HG03354 (cell line): ENCODE measurements around the gene GTPBP4.
"Not testable (repeated sequence)": the region's sequence is repeated elsewhere in the genome, so short reads cannot be mapped to it uniquely, and the experiment has no call there.

Source experiments
- ATAC-seq: cut with Tn5 transposase; IDR thresholded peaks from one replicate; pipeline ENCODE4 v1.9.1; 2021; ENCODE audit warnings: mild to moderate bottlenecking; ENCODE audit not compliant: unreplicated experiment, poor library complexity, severe bottlenecking

The GTPBP4 gene

GRCh38 chr10:1019362-1019761 lies 31.1 kb downstream of the GTPBP4 start:
- ATAC-seq = no peak

- ATAC-seq = no peak
Observed at GRCh38 chr10:1020460-1020859, 32.2 kb downstream of the GTPBP4 start.

- ATAC-seq = no peak
Observed at GRCh38 chr10:1020958-1021357, 32.7 kb downstream of the GTPBP4 start.

- ATAC-seq = no peak
Observed at GRCh38 chr10:1022413-1022812, 34.2 kb downstream of the GTPBP4 start.

- ATAC-seq = no peak
Observed at GRCh38 chr10:1024103-1024502, 35.9 kb downstream of the GTPBP4 start.

GRCh38 chr10:1025683-1026082 lies 37.4 kb downstream of the GTPBP4 start, which contains the start of gene IDI2:
IDI2 (minus strand) TSS chr10:1025859; CDS start chr10:1024723, 1,136 bp downstream.
- ATAC-seq = no peak

- no peak for ATAC-seq
Observed at GRCh38 chr10:1026578-1026977, 38.3 kb downstream of the GTPBP4 start.

GRCh38 chr10:1029838-1030237 lies 41.6 kb downstream of the GTPBP4 start:
- ATAC-seq = no peak

- ATAC-seq = no peak
Observed at GRCh38 chr10:1033601-1034000, 45.4 kb downstream of the GTPBP4 start.

GRCh38 chr10:1034758-1035157 lies 46.5 kb downstream of the GTPBP4 start:
- ATAC-seq = no peak

- no peak for ATAC-seq
Observed at GRCh38 chr10:1035201-1035600, 47.0 kb downstream of the GTPBP4 start.

- ATAC-seq = peak; percentile 83
Observed at GRCh38 chr10:1036341-1036791, 48.1 kb downstream of the GTPBP4 start.

GRCh38 chr10:1037098-1037497 lies 48.9 kb downstream of the GTPBP4 start:
- no peak for ATAC-seq

- not testable (repeated sequence) for ATAC-seq
Observed at GRCh38 chr10:1038769-1039168, 50.5 kb downstream of the GTPBP4 start.

- no peak for ATAC-seq
Observed at GRCh38 chr10:1040133-1040532, 51.9 kb downstream of the GTPBP4 start.

GRCh38 chr10:1041514-1041913 lies 53.3 kb downstream of the GTPBP4 start:
- ATAC-seq = no peak

- peak; percentile 69 for ATAC-seq
Observed at GRCh38 chr10:1043532-1043995, 55.3 kb downstream of the GTPBP4 start.

GRCh38 chr10:1044146-1044545 lies 55.9 kb downstream of the GTPBP4 start:
- no peak for ATAC-seq

- no peak for ATAC-seq
Observed at GRCh38 chr10:1044964-1045363, 56.7 kb downstream of the GTPBP4 start.

- no peak for ATAC-seq
Observed at GRCh38 chr10:1045415-1045814, 57.2 kb downstream of the GTPBP4 start.

GRCh38 chr10:1047937-1048336 lies 59.7 kb downstream of the GTPBP4 start:
- ATAC-seq = no peak

- ATAC-seq = peak; percentile 0
Observed at GRCh38 chr10:1048349-1048731, 60.1 kb downstream of the GTPBP4 start.
